GM20000 (cell line): ENCODE results near the gene LACTBL1.
"Not testable (repeated sequence)": the region's sequence is repeated elsewhere in the genome, so short reads cannot be mapped to it uniquely, and the experiment has no call there.

ENCODE experiments used
- DNase-seq: peaks from one replicate; pipeline ENCODE4 v3.0.0; 2012; ENCODE audit warnings: low spot score
- TF ChIP-seq, protein P1 (sequence below): IDR thresholded peaks from 2 replicates; pipeline ENCODE4 v1.5.1; 2012; ENCODE audit warnings: mild to moderate bottlenecking, control low read depth; ENCODE audit errors: extremely low read depth, missing control alignments

Gene LACTBL1

DNA sequence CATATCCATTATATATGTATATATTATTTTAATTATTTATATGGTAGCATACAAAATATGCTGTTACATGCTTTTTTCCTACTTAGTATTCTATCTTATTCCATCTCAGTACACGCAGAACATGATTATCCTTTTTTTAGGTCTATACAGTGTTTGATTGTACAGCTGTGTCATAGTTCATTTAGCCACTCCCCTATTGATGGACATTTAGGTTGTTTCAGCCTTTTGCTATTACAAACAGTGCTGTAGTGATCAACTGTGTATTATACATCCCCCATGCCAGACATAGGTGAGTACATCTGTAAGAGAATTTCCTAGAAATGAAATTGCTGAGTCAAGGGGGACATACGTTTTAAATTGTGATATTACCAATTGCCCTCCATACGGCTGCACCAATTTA lies 15.6 kb downstream of the LACTBL1 start:
- TF ChIP-seq, protein P1, sequence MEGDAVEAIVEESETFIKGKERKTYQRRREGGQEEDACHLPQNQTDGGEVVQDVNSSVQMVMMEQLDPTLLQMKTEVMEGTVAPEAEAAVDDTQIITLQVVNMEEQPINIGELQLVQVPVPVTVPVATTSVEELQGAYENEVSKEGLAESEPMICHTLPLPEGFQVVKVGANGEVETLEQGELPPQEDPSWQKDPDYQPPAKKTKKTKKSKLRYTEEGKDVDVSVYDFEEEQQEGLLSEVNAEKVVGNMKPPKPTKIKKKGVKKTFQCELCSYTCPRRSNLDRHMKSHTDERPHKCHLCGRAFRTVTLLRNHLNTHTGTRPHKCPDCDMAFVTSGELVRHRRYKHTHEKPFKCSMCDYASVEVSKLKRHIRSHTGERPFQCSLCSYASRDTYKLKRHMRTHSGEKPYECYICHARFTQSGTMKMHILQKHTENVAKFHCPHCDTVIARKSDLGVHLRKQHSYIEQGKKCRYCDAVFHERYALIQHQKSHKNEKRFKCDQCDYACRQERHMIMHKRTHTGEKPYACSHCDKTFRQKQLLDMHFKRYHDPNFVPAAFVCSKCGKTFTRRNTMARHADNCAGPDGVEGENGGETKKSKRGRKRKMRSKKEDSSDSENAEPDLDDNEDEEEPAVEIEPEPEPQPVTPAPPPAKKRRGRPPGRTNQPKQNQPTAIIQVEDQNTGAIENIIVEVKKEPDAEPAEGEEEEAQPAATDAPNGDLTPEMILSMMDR = no peak
- no peak for DNase-seq

DNA sequence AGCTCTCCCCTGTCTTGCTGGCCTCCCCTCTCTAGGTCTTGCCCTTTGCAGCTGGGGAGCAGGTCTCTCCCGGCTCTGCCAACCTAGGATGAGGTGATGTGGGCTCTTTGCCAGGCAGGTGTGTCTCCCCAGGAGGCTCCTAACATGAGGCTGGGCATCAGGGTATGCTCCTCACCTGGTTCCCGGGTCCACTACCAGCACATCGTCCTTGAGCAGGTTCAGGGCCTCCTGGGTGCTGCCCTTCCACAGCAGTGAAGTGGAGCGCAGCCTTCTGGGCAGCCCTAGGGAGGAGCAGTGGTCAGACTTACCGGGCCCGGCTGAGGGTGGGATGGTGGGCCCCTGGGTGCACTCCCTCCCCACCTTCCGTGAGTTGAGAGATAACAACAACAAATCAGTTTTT lies 17.5 kb downstream of the LACTBL1 start:
- no peak for DNase-seq
- TF ChIP-seq, protein P1 = no peak

DNA sequence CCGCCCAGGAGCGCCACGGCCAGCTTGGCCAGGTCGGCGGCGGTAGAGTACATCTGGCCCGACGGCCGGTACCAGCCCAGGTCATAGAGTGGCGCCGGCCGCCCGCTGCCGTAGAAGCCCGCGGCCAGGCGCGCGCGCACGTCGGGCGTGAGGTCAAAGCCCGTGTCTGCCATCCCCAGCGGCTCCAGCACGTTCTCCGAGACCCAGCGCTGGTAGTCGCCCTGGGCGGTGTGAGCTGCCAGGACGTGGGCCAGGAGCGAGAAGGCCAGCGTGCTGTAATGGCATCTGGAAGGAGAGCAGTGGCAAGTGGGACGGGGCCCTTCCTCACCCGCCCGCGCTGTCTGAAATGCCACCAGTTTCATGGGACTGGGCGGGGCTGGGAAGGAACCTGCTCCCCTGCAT lies 18.9 kb downstream of the LACTBL1 start:
- TF ChIP-seq, protein P1 = no peak
- DNase-seq = no peak

DNA sequence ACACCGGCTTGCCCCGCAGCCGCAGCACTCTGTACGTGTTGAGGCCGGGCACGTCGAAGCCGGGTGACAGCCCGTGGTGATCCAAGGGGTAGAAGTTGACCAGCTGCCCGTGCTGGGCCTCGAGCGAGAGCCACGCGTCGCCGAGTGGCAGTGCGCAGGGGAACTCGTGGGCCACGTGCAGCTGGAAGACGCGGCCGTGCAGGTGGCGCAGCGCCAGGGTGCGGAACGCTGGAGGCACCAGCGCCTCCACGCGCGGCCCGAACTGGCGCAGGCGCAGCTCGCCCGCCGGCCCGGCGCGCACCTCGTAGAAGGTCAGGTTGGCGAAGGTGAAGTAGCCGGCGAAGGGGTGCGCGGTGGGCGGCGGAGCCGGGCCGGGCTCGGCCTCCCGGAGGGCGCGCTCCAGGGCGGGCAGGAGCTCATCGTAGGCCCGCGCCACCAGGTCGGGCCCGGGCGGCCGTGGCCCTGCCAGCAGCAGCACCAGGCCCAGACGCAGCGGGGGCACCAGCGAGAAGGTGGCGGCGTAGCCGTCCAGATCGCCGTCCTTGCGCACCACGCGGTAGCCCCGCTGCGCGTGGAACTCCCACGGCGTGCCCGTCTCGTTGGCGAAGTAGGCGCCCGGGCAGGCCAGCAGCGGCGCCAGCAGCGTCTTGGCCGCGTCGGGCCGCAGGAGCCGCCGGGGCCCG lies 19.5 kb downstream of the LACTBL1 start:
- TF ChIP-seq, protein P1 = no peak
- no peak for DNase-seq

DNA sequence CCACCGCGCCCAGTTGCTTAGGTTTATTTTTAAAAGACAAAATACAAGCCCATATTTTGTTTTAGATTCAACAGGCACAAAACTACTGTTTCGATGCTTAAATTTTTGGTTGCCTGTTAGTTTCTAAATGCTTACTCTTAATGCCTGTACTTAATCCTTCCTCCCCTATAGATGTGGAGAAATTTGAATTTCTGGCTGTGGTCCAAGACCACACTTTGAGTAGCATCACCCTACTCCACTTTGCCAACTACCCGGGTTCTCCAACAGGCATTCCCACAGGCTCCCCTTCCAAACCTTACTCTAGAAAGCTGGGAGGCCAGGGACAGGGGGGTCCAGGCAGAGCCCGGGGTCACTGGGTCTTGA lies 20.0 kb downstream of the LACTBL1 start:
- no peak for DNase-seq
- TF ChIP-seq, protein P1 = no peak

DNA sequence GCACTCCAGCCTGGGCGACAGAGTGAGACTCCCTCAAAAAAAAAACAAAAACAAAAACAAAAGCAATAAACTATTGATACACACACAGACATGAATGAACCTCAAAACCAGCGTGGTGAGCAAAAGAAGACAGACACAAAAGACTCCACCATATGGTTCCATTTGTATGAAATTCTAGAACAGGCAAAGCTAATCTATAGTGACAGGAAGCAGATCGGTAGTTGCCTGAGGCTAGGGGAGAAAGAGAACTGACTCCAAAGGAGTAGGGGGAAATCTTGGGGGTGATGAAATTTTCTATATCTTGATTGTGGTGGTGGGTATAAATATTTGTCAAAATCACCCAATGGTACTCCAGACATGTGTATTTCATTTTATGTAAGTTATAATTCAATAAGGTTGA lies 20.9 kb downstream of the LACTBL1 start:
- no peak for DNase-seq
- TF ChIP-seq, protein P1 = no peak

DNA sequence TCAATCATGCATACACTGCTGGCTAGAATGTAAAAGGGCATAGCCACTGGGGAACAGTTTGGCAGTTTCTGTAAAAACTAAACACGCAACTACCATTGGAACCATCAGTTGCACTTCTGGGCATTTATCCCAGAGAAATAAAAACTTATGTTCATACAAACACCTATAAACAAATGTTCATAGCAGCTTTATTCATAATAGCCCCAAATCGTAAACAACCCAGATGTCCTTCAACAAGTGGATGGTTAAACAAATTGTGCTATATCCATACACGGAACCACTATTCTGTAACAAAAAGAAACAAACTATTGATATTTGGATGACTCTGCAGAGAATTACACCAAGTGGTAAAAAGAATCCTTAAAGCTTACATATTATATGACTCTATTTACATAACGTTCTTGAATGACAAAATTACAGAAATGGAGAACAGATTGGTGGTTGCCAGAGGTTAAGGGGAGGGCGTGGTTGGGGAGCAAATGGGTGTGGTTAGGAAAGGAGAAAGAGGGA lies 22.8 kb downstream of the LACTBL1 start:
- TF ChIP-seq, protein P1 = no peak

DNA sequence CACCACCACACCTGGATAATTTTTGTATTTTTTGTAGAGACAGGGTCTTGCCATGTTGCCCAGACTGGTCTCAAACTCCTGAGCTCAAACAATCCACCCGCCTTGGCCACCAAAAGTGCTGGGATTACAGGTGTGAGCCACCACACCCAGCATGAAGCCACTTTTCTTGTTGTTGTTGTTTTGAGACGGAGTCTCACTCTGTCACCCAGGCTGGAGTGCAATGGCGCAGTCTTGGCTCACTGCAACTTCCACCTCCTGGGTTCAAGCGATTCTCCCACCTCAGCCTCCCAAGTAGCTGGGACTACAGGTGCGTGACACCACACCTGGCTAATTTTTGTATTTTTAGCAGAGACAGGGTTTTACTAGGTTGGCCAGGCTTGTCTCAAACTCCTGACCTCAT lies 27.5 kb downstream of the LACTBL1 start:
- not testable (repeated sequence) for DNase-seq

More for the DNA sequence above, 22.8 kb downstream of the LACTBL1 start:
- DNase-seq = no peak
